CD4-positive, alpha-beta T cell (primary cell): Measurements from ENCODE around the gene NOC4L. TPM values are rescaled to one million over a fixed set of nuclear protein-coding genes. Genes with fewer than 3 reads are reported as not detected.

Experiments used
- ATAC-seq: fragments of 200-7000 bp; cut with Tn5 transposase; one replicate; pipeline ENCODE4 v1.10.0; 2022; ENCODE audit warnings: mild to moderate bottlenecking; ENCODE audit not compliant: poor library complexity
- CTCF ChIA-PET: fragments of 350-600 bp; sonication (Branson Sonifier 250); formaldehyde crosslinking; loops from one replicate; lab custom pipeline; 2021; ENCODE audit warnings: antibody characterized with exemption, inconsistent platforms; lab: Charles Lee
- POLR2A ChIA-PET: fragments of 350-600 bp; sonication (Branson Sonifier 250); formaldehyde crosslinking; loops from one replicate; lab custom pipeline; 2021; ENCODE audit warnings: antibody characterized with exemption, inconsistent platforms; lab: Charles Lee
- DNase-seq, 14 experiments: peaks; one replicate each; pipeline ENCODE4 v3.0.0-alpha.2; 2013 to 2020; ENCODE audit warnings: mixed read lengths in 2 of 14
- H3K27ac ChIP-seq, 2 donors: one replicate each; pipeline versions ENCODE4 v1.5.1 to v1.7.0; 2013; ENCODE audit warnings: low read length in 2 of 2, low read depth in 1 of 2, mild to moderate bottlenecking in 1 of 2
- H3K27me3 ChIP-seq, 2 experiments: 1 replicate in 1 of 2; 2 replicates in 1 of 2; pipeline versions ENCODE4 v1.6.1 to v1.7.0; 2013; ENCODE audit warnings: low read length in 2 of 2, control low read depth in 1 of 2, mild to moderate bottlenecking in 1 of 2, moderate library complexity in 1 of 2; ENCODE audit not compliant: insufficient read depth in 2 of 2, control insufficient read depth in 1 of 2
- H3K36me3 ChIP-seq: one replicate; pipeline ENCODE4 v1.6.1; 2013; ENCODE audit warnings: low read length, control low read depth; ENCODE audit not compliant: insufficient read depth
- H3K4me1 ChIP-seq: one replicate; pipeline ENCODE4 v1.6.1; 2013; ENCODE audit warnings: low read length, control low read depth; ENCODE audit not compliant: insufficient read depth
- H3K4me3 ChIP-seq: one replicate; pipeline ENCODE4 v1.5.1; 2013; ENCODE audit warnings: mild to moderate bottlenecking, low read length, moderate library complexity
- H3K9me3 ChIP-seq, 2 experiments: 1 replicate in 1 of 2; 2 replicates in 1 of 2; pipeline versions ENCODE4 v1.6.1 to v1.7.0; 2013; ENCODE audit warnings: low read length in 2 of 2, mild to moderate bottlenecking in 2 of 2, control low read depth in 1 of 2, moderate library complexity in 1 of 2; ENCODE audit not compliant: control insufficient read depth in 1 of 2, insufficient read depth in 1 of 2
- H3K27ac Mint-ChIP-seq: one replicate; pipeline ENCODE4 v1.8.0; 2020; ENCODE audit warnings: mixed read lengths
- H3K27me3 Mint-ChIP-seq: one replicate; pipeline ENCODE4 v1.8.0; 2021; ENCODE audit warnings: mixed read lengths
- H3K36me3 Mint-ChIP-seq: one replicate; pipeline ENCODE4 v1.8.0; 2021; ENCODE audit warnings: low read depth, mixed read lengths
- H3K4me1 Mint-ChIP-seq: one replicate; pipeline ENCODE4 v1.8.0; 2021; ENCODE audit warnings: low read depth, mixed read lengths
- H3K4me3 Mint-ChIP-seq: one replicate; pipeline ENCODE4 v1.8.0; 2020; ENCODE audit warnings: mild to moderate bottlenecking, mixed read lengths
- H3K9me3 Mint-ChIP-seq: one replicate; pipeline ENCODE4 v1.8.0; 2020; ENCODE audit warnings: mixed read lengths
- CTCF ChIP-seq: fragments of 200-600 bp; IDR thresholded peaks from one replicate; pipeline ENCODE4 v1.8.0; 2022; ENCODE audit warnings: antibody characterized with exemption, mild to moderate bottlenecking
- intact Hi-C, 2 experiments: fragments of 100-400 bp; cut with DNase I in 1 of 2; cut with micrococcal nuclease in 1 of 2; formaldehyde crosslinking; loops; one replicate each; pipeline versions ENCODE4 v1.15.1 to v1.9.0; 2023 to 2025; cut with DNase I, micrococcal nuclease
- total RNA-seq, 174 experiments: library from RNA in 2 of 174; stranded (reverse) in 2 of 174; gene quantifications; one replicate each; pipeline ENCODE4 v1.2.3 and lab custom pipeline; 2021 to 2026

The NOC4L gene
- total RNA-seq, 2 experiments from 2014 or later = 21.8 to 22.3 TPM

GRCh38 chr12:132108211-132108832 lies 35.9 kb upstream of the NOC4L start:
- POLR2A ChIA-PET = no interaction called here
- no peak for ATAC-seq
- H3K9me3 Mint-ChIP-seq = no peaks in the 10 kb centered on the region
- Histone ChIP-seq H3K27me3 (no peaks in the 10 kb centered on the region), H3K36me3 (peaks cover 23% of the 10 kb centered on the region), H3K4me1 (no peaks in the 10 kb centered on the region), H3K4me3 (no peak overlapping the region), H3K27ac (no peak overlapping the region), H3K9me3 (no peaks in the 10 kb centered on the region)
- no peak for DNase-seq
- CTCF ChIA-PET = no interaction called here
- H3K4me1 Mint-ChIP-seq = no peaks in the 10 kb centered on the region
- no peaks in the 10 kb centered on the region for H3K27me3 Mint-ChIP-seq
- no peak overlapping the region for H3K27ac Mint-ChIP-seq
- intact Hi-C loops = no loop called here
- no peak overlapping the region for H3K4me3 Mint-ChIP-seq
- no peak for TF ChIP-seq CTCF
- H3K36me3 Mint-ChIP-seq = peaks cover 33% of the 10 kb centered on the region

GRCh38 chr12:132109741-132110140 lies 34.5 kb upstream of the NOC4L start:
- no peak for TF ChIP-seq CTCF
- Mint-ChIP-seq H3K27ac (no peak overlapping the region), H3K4me1 (no peaks in the 10 kb centered on the region), H3K9me3 (no peaks in the 10 kb centered on the region), H3K36me3 (peaks cover 39% of the 10 kb centered on the region), H3K4me3 (no peak overlapping the region), H3K27me3 (no peaks in the 10 kb centered on the region)
- Histone ChIP-seq H3K4me1 (no peaks in the 10 kb centered on the region), H3K4me3 (no peak overlapping the region), H3K36me3 (peaks cover 27% of the 10 kb centered on the region), H3K27me3 (no peaks in the 10 kb centered on the region), H3K27ac (no peak overlapping the region), H3K9me3 (no peaks in the 10 kb centered on the region)
- DNase-seq (no peak), ATAC-seq (no peak)
- CTCF ChIA-PET = no interaction called here
- POLR2A ChIA-PET = no interaction called here
- intact Hi-C loops = no loop called here

GRCh38 chr12:132110677-132111076 lies 33.6 kb upstream of the NOC4L start:
- H3K27ac ChIP-seq = no peak overlapping the region
- no peaks in the 10 kb centered on the region for H3K4me1 ChIP-seq
- CTCF ChIA-PET = no interaction called here
- Mint-ChIP-seq H3K9me3 (no peaks in the 10 kb centered on the region), H3K4me3 (no peak overlapping the region), H3K27me3 (no peaks in the 10 kb centered on the region), H3K36me3 (peaks cover 34% of the 10 kb centered on the region), H3K27ac (no peak overlapping the region), H3K4me1 (no peaks in the 10 kb centered on the region)
- intact Hi-C loops = no loop called here
- H3K27me3 ChIP-seq = no peaks in the 10 kb centered on the region
- H3K36me3 ChIP-seq = peaks cover 32% of the 10 kb centered on the region
- no peak for ATAC-seq
- POLR2A ChIA-PET = no interaction called here
- DNase-seq = no peak
- no peak for TF ChIP-seq CTCF
- no peaks in the 10 kb centered on the region for H3K9me3 ChIP-seq
- H3K4me3 ChIP-seq = no peak overlapping the region
